HTR-8/SVneo (cell line): ENCODE measurements around the gene RIMS3.

Experiments used
- DNase-seq: peaks from one replicate; pipeline ENCODE4 v3.0.0; 2011; ENCODE audit warnings: low spot score, mixed read lengths; ENCODE audit not compliant: insufficient read length
- FAIRE-seq: peaks from 2 replicates; lab custom pipeline; 2011; peaks lifted over from hg19 to GRCh38; lab: Jason Lieb, UNC

RIMS3 gene

GRCh38 chr1:40658751-40659648 is 6.5 kb downstream of the RIMS3 start:
- FAIRE-seq (no peak), DNase-seq (no peak)

- FAIRE-seq, result no peak
- DNase-seq, result no peak
Measured at GRCh38 chr1:40657046-40657445, 8.4 kb downstream of the RIMS3 start.

GRCh38 chr1:40653851-40654537 is 11.5 kb downstream of the RIMS3 start:
- no peak for FAIRE-seq
- DNase-seq, result no peak

GRCh38 chr1:40652979-40653378 is 12.5 kb downstream of the RIMS3 start:
- FAIRE-seq (no peak), DNase-seq (no peak)

GRCh38 chr1:40652468-40652867 is 13.0 kb downstream of the RIMS3 start:
- DNase-seq (no peak), FAIRE-seq (no peak)

GRCh38 chr1:40651138-40651857 is 14.2 kb downstream of the RIMS3 start:
- no peak for FAIRE-seq

GRCh38 chr1:40650075-40650474 is 15.4 kb downstream of the RIMS3 start:
- DNase-seq, result no peak
- no peak for FAIRE-seq

More at GRCh38 chr1:40651138-40651857, 14.2 kb downstream of the RIMS3 start:
- DNase-seq, result no peak

- DNase-seq (no peak), FAIRE-seq (peak; percentile 51)
Measured at GRCh38 chr1:40649592-40649930, 15.9 kb downstream of the RIMS3 start.

- DNase-seq (no peak), FAIRE-seq (peak; percentile 42)
Measured at GRCh38 chr1:40648928-40649591, 16.4 kb downstream of the RIMS3 start.

GRCh38 chr1:40648200-40648599 is 17.3 kb downstream of the RIMS3 start:
- FAIRE-seq (no peak), DNase-seq (no peak)

GRCh38 chr1:40646315-40646714 is 19.2 kb downstream of the RIMS3 start:
- DNase-seq (no peak), FAIRE-seq (no peak)

GRCh38 chr1:40645118-40645680 is 20.3 kb downstream of the RIMS3 start:
- no peak for DNase-seq
- FAIRE-seq, result no peak

- DNase-seq (no peak), FAIRE-seq (no peak)
Measured at GRCh38 chr1:40641601-40642242, 23.8 kb downstream of the RIMS3 start.

- FAIRE-seq (no peak), DNase-seq (no peak)
Measured at GRCh38 chr1:40640314-40641076, 25.0 kb downstream of the RIMS3 start.

- no peak for DNase-seq
- FAIRE-seq, result no peak
Measured at GRCh38 chr1:40638097-40639036, 27.1 kb downstream of the RIMS3 start.

- no peak for FAIRE-seq
- DNase-seq, result no peak
Measured at GRCh38 chr1:40637470-40638007, 27.9 kb downstream of the RIMS3 start.

- FAIRE-seq (no peak), DNase-seq (no peak)
Measured at GRCh38 chr1:40636777-40637176, 28.7 kb downstream of the RIMS3 start.
